Fibroblast of skin of scalp (primary cell): Measurements from ENCODE around the gene ZDHHC8.

ENCODE experiments used
- DNase-seq: peaks from one replicate; pipeline ENCODE4 v3.0.0-alpha.2; 2013

Gene ZDHHC8

GRCh38 chr22:20181194-20181883, 49.7 kb downstream of the ZDHHC8 start:
- no peak for DNase-seq

DNA sequence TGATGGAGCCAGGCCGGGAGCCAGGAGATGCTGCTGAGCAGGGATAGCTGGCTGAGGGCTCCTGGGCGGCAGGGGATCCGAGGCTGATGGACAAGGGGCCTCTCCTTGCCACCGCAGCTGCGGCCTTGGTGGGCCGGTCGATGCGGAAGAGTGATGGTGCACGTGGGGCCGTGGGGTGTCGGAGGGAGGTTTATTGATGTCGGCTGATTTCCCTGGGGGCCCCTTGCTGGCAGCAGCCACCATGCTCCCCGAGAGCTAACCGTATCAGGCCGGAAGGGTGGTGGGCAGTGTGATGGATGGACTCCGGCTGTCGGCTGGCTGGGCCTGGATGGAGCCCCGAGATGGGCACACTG, 50.3 kb downstream of the ZDHHC8 start:
- DNase-seq = no peak

DNA sequence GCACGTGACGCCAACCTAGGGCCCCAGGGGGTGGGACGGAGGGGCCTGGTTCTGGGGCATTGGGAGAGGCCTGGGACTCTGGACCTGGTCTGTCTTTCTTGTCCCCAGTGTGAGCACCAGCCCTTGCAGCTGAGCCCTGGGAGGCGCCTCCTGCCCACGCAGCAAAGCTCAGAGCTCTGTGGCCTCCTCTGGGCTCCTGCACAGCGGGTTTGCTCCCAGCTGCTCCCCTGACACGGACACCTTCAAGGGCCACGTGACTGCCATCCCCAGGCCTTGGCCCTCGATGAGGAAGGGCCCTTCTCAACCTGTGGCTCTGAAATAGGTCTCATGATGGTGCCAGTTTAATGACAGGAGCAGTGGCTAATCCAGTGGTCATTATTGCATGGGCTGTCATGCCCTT, 50.8 kb downstream of the ZDHHC8 start:
- no peak for DNase-seq

GRCh38 chr22:20183101-20183500, 51.5 kb downstream of the ZDHHC8 start:
- no peak for DNase-seq

- DNase-seq = no peak
Measured at GRCh38 chr22:20183823-20184222, 52.2 kb downstream of the ZDHHC8 start.

GRCh38 chr22:20184501-20185165, 53.0 kb downstream of the ZDHHC8 start:
- DNase-seq = no peak

DNA sequence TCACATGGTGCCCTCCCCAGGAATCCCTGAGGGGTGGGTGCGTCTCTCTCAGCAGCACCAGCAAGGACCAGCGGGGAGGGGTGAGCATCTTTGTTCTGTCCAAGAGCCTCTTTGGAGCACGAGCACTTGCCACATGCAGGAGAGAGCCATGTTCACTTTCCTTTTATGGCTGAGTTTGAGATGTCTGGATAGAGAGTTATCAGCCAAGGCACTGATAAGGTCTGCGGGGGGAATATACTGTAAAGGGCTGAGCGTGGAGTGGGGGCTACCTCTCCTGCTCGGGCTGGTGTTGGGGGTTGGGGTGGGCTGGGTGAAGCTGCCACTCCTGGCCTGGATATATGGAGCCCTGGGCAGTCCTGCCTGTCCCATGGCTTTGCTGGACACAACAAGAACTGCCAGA, 54.1 kb downstream of the ZDHHC8 start:
- DNase-seq = no peak

- no peak for DNase-seq
Measured at GRCh38 chr22:20186183-20186870, 54.7 kb downstream of the ZDHHC8 start.

GRCh38 chr22:20186871-20187546, 55.4 kb downstream of the ZDHHC8 start:
- DNase-seq = no peak

GRCh38 chr22:20187777-20188566, 56.4 kb downstream of the ZDHHC8 start:
- no peak for DNase-seq

DNA sequence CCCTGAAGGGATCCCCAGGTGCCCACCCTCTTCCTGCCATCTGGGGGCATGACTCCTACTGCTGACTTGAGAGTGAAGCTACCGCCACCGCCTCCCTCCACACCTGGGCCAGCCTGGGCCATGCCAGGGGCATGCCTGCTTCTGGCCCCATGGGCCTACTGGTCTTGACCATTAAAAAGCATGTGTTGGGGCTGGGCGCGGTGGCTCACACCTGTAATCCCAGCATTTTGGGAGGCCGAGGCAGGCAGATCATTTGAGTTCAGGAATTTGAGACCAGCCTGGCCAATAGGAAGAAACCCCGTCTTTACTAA, 56.9 kb downstream of the ZDHHC8 start:
- no peak for DNase-seq

DNA sequence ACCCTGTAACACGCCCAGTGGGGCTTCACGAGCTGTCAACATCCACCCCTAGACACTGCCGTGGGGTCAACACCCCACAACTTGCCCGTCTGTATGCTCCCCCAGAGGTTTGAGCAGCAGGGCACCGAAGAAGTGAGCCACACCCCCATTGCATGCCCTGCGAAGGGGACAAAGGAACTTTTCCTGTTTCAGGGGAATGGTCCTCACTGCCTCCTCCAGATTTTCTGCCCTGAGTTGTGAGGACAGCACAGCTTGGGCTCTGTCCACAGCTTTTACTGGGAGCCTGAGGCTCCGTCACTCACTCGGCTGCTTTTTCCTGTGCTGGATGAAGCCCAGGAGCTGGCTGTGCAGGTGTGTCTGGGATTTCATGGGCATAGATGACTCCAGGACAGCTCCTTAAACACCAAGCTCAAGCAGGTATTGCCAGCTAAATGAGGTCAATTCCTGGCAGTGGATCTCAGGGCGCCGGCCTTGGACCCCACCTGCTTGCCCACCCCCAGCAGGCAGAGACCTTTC, 59.5 kb downstream of the ZDHHC8 start:
- DNase-seq = no peak

- DNase-seq = no peak
Measured at GRCh38 chr22:20191803-20192202, 60.2 kb downstream of the ZDHHC8 start.

- DNase-seq = no peak
Measured at GRCh38 chr22:20192293-20192971, 60.8 kb downstream of the ZDHHC8 start.

GRCh38 chr22:20192972-20193760, 61.6 kb downstream of the ZDHHC8 start:
- DNase-seq = no peak

DNA sequence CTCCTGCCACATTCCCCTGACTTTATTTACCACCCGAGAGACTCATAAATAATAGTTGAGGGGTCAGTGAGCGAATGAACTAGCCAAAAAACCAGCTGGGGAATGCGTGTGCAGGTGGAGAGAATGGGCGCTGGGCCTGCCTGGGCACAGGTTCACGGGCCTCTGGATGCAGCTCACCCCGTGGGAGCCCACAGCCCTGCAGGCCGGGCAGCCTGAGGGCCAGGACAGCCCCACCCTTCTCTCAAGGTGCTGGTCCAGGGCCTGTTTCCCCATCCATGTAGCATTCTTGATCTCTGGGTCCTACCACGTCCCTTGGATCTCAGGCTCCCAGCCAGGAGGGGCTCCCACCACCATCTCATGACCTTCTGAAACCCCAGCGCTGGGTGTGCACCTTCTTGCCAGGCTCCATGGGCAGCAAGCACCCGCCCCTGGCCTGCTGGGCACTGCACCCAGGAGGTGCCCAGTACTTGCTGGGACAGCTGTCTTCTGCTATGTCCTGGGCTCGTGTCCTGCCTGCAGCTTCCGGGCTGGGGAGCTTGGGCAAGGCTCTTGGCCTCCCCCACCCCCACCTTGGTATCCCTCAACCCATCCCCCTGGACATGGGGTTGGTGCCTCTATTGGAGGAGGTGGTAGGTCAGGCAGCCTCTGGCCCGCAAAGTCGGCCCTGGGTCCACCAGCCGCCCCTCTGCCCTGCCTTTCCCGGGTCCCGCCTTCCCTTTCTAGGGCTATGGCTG, 62.3 kb downstream of the ZDHHC8 start:
- no peak for DNase-seq

DNA sequence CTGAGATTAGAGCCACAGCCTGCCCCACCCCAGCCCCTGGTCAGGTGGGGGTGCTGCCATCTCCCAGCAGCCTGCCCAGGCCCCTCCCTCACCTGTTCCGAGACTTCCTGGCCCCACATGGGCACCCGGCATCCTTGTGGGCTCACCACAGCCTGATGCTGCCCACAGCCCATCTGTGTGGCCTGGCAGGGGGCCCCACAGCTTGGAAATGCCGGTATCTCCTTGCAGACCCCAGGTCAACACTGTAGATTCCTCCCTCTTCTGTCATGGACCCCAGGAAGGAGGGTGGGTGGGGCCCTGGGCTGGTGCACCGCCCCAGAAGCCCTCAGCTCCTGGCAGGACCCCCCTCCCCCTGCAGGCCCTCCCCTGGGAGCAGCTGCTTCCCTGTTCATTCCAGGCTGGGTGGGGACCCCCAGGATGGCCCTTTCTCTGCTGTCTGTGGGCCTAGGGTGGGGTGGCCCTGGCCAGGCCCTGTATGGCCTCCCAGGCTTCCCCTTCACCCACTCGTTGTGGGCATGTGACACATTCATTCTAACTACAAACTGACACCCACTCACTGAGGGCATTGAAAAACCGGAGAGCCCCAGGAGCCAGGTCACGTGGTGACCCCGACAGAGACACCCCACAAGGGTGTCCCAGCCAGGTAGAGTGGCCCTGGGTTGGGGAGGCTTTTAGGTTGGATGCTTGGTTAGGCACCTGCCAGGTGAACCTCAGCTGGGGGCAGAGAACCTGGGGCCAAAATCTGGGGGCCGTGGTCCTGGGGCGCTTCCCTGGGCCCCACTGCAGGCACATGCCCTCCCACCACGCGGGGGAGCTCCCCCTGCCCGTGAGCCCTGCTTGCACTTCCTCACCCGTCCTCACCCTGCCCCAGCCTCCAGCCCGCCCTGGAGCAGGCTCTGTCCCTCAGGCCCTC, 63.3 kb downstream of the ZDHHC8 start:
- DNase-seq = no peak

DNA sequence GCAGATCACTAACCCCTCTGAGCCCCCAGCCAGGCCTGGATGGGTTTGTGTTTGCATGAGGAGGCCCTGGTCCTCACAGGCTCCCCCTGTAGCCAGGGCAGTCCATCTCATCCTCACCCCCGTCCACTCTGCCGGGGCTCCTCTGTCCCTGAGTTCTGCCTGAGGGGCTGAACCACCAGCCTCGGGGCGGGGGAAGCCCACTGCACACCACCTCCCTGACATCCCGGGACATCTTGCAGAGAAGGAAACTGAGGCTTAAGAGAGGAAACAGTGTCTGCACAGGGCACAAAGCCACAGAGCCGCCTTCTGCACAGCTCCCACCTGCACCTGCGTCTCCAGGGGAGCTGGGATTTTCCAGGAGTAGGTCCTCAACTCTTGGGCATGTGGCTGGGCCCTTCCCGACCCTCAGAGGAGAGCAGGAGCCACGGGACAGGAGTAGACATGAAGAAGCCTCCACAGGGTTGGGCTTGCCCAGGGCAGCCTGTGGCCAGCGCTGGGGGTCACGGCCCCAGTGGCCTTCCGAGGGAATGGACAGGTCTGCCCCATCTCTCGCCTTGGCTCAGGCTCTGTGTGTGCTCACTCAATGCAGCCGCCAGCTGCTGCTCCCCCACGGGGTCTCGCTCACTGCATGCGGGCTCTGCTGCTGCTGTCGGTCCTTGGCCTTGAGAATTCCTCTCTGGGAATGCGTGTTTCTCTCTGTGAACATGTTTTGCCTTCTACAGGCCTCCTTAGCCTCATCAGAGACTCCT, 64.7 kb downstream of the ZDHHC8 start:
- no peak for DNase-seq
